B cell (primary cell): ENCODE results near the gene RXFP2. TPM values are rescaled to one million over a fixed set of nuclear protein-coding genes. Genes with fewer than 3 reads are reported as not detected.

Source experiments
- ATAC-seq: fragments of 200-7000 bp; cut with Tn5 transposase; one replicate; pipeline ENCODE4 v1.10.0; 2021; ENCODE audit warnings: low read depth, mild to moderate bottlenecking, moderate number of reproducible peaks, moderate library complexity
- CTCF ChIA-PET: fragments of 350-600 bp; sonication (Branson Sonifier 250); formaldehyde crosslinking; loops from one replicate; lab custom pipeline; 2021; ENCODE audit warnings: antibody characterized with exemption, inconsistent platforms; lab: Charles Lee
- POLR2A ChIA-PET: fragments of 350-600 bp; sonication (Branson Sonifier 250); formaldehyde crosslinking; loops from one replicate; lab custom pipeline; 2021; ENCODE audit warnings: antibody characterized with exemption; lab: Charles Lee
- DNase-seq: peaks from one replicate; pipeline ENCODE4 v3.0.0; 2013
- H2AFZ ChIP-seq: 2 replicates; pipeline ENCODE4 v1.6.1; 2012; ENCODE audit warnings: mild to moderate bottlenecking, low read depth, low read length; ENCODE audit not compliant: insufficient read depth, poor library complexity, severe bottlenecking
- H3K27ac ChIP-seq, 2 donors: 1 replicate in 1 of 2; 2 replicates in 1 of 2; pipeline ENCODE4 v1.5.1; 2012 to 2013; ENCODE audit warnings: low read length in 2 of 2, mild to moderate bottlenecking in 2 of 2, moderate library complexity in 1 of 2
- H3K27me3 ChIP-seq, 4 experiments: fragments of 200-600 bp in 1 of 4; sonication (generic) in 1 of 4; replicated peaks in 1 of 4; 1 replicate in 2 of 4; 2 replicates in 2 of 4; pipeline versions ENCODE4 v1.6.1 to v1.7.0; 2013 to 2016; ENCODE audit warnings: low read length in 3 of 4, mild to moderate bottlenecking in 2 of 4, mixed read lengths in 1 of 4, moderate library complexity in 1 of 4; ENCODE audit not compliant: insufficient read depth in 4 of 4, control insufficient read depth in 3 of 4; ENCODE audit errors: control extremely low read depth in 1 of 4
- H3K36me3 ChIP-seq, 2 experiments: replicated peaks in 1 of 2; 1 replicate in 1 of 2; 2 replicates in 1 of 2; pipeline versions ENCODE4 v1.6.1 to v1.7.1; 2013; ENCODE audit warnings: low read length in 1 of 2; ENCODE audit not compliant: insufficient read depth in 2 of 2, control insufficient read depth in 1 of 2; ENCODE audit errors: control extremely low read depth in 1 of 2, extremely low read depth in 1 of 2
- H3K4me1 ChIP-seq, 2 donors: fragments of 200-600 bp in 1 of 2; sonication (generic) in 1 of 2; 1 replicate in 1 of 2; 2 replicates in 1 of 2; pipeline versions ENCODE4 v1.5.1 to v1.6.1; 2013 to 2017; ENCODE audit warnings: low read length in 2 of 2; ENCODE audit not compliant: control insufficient read depth in 2 of 2, insufficient read depth in 2 of 2
- H3K4me2 ChIP-seq: replicated peaks from 2 replicates; pipeline ENCODE3; 2012; ENCODE audit warnings: mild to moderate bottlenecking, low read depth, low read length; ENCODE audit not compliant: poor library complexity, severe bottlenecking
- H3K4me3 ChIP-seq, 5 experiments: fragments of 200-600 bp in 1 of 5; sonication (generic) in 1 of 5; 1 replicate in 3 of 5; 2 replicates in 2 of 5; pipeline versions ENCODE4 v1.5.1 to v1.7.0; 2011 to 2016; ENCODE audit warnings: low read length in 4 of 5, mild to moderate bottlenecking in 4 of 5, low read depth in 2 of 5, control low read depth in 1 of 5, moderate library complexity in 1 of 5; ENCODE audit not compliant: insufficient read depth in 1 of 5; ENCODE audit errors: control extremely low read depth in 1 of 5, extremely low read depth in 1 of 5
- H3K79me2 ChIP-seq: fragments of 200-600 bp; sonication (generic); one replicate; pipeline ENCODE4 v1.6.0; 2016; ENCODE audit warnings: low read length; ENCODE audit not compliant: control insufficient read depth, insufficient read depth
- H3K9ac ChIP-seq: fragments of 200-600 bp; sonication (generic); 2 replicates; pipeline ENCODE4 v1.6.1; 2017; ENCODE audit warnings: mild to moderate bottlenecking, low read length, moderate library complexity
- H3K9me3 ChIP-seq, 3 donors: one replicate each; pipeline versions ENCODE4 v1.6.1 to v1.7.1; 2013; ENCODE audit warnings: low read length in 2 of 3; ENCODE audit not compliant: control insufficient read depth in 2 of 3, insufficient read depth in 1 of 3; ENCODE audit errors: control extremely low read depth in 1 of 3
- H4K20me1 ChIP-seq: 2 replicates; pipeline ENCODE4 v1.6.0; 2012; ENCODE audit warnings: mild to moderate bottlenecking, low read length; ENCODE audit not compliant: insufficient read depth, control insufficient read depth, poor library complexity, severe bottlenecking
- H3K27ac Mint-ChIP-seq: one replicate; pipeline ENCODE4 v1.8.0; 2021; ENCODE audit warnings: mixed read lengths
- H3K27me3 Mint-ChIP-seq: one replicate; pipeline ENCODE4 v1.8.0; 2021; ENCODE audit warnings: mixed read lengths
- H3K4me1 Mint-ChIP-seq: one replicate; pipeline ENCODE4 v1.8.0; 2021; ENCODE audit warnings: mixed read lengths
- H3K4me3 Mint-ChIP-seq: one replicate; pipeline ENCODE4 v1.8.0; 2021; ENCODE audit warnings: mixed read lengths
- H3K9me3 Mint-ChIP-seq: one replicate; pipeline ENCODE4 v1.8.0; 2022; ENCODE audit warnings: mixed read lengths; ENCODE audit not compliant: insufficient read depth
- CTCF ChIP-seq: fragments of 200-600 bp; IDR thresholded peaks from one replicate; pipeline ENCODE4 v1.8.0; 2022; ENCODE audit warnings: antibody characterized with exemption, mild to moderate bottlenecking
- EZH2 ChIP-seq: IDR thresholded peaks from 2 replicates; pipeline ENCODE4 v1.6.1; 2012; ENCODE audit warnings: borderline replicate concordance, low read depth, mild to moderate bottlenecking, moderate library complexity, low read length; ENCODE audit not compliant: insufficient read depth, poor library complexity, severe bottlenecking
- WGBS: methylation state at CpG from one replicate; pipeline ENCODE4 v1.1.5; 2013; ENCODE audit warnings: missing lambda C conversion rate; ENCODE audit not compliant: insufficient coverage; 5-methylcytosine and 5-hydroxymethylcytosine counted together
- intact Hi-C: fragments of 100-400 bp; cut with micrococcal nuclease; formaldehyde crosslinking; loops from one replicate; pipeline ENCODE4 v1.10.0; 2022
- polyA plus RNA-seq: library from polyadenylated mRNA; depleted of rRNA; stranded (reverse); fragments of >200 nt; gene quantifications from 2 replicates; pipeline ENCODE4 v1.2.3, GENCODE V29; 2012
- total RNA-seq, 2 donors: library from RNA; stranded (reverse); fragments of 120-200 nt in 1 of 2; gene quantifications; 1 replicate in 1 of 2; 2 replicates in 1 of 2; pipeline versions ENCODE4 v1.2.3 to v1.2.4, GENCODE V29; 2013 to 2022

Gene RXFP2
- total and polyA plus RNA-seq, 2 donors (not counting 1 experiment from before 2014, with no cell fraction given), result not detected

DNA sequence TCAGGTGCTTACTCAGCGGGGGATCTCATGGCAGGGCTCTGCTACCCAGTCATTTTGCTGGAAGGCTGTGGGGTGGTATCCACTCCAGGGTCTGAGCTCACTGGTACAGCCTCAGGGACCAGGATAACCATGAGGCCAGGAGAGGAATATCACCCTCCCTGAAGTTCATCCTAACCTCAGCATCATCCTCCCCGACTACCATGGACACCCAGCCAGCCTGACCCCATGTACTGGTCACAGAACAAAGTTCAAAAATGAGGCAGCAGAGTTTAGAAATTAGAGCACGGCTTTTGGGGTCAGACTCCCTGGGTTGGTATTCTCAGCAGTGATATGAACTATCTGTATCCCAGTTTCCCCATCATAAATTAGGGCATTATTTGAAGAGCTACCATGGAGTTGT is 35.5 kb upstream of the RXFP2 start:
- H3K27ac Mint-ChIP-seq, result no peak overlapping the region
- no peak overlapping the region for H3K27ac ChIP-seq
- no peaks in the 10 kb centered on the region for H4K20me1 ChIP-seq
- H3K27me3 ChIP-seq, result no peaks in the 10 kb centered on the region
- no peak for DNase-seq
- H3K36me3 ChIP-seq, result no peaks in the 10 kb centered on the region
- no peaks in the 10 kb centered on the region for H3K79me2 ChIP-seq
- H3K9me3 Mint-ChIP-seq, result no peaks in the 10 kb centered on the region
- no peak overlapping the region for H3K4me2 ChIP-seq
- peaks cover 0 to 3% (median 0%) of the 10 kb centered on the region in 3 donors for H3K9me3 ChIP-seq
- H3K4me3 ChIP-seq, result no peak overlapping the region
- CTCF ChIA-PET, result no interaction called here
- H3K4me3 Mint-ChIP-seq, result no peak overlapping the region
- no peak for TF ChIP-seq EZH2
- TF ChIP-seq CTCF, result no peak
- no peaks in the 10 kb centered on the region for H3K4me1 Mint-ChIP-seq
- no peak overlapping the region for H3K9ac ChIP-seq
- H3K4me1 ChIP-seq, result no peaks in the 10 kb centered on the region
- POLR2A ChIA-PET, result no interaction called here
- WGBS, result 100% methylated on average over 2 of the region's 3 CpGs
- intact Hi-C loops, result no loop called here
- no peak overlapping the region for H2AFZ ChIP-seq
- no peak for ATAC-seq
- H3K27me3 Mint-ChIP-seq, result peaks cover 14% of the 10 kb centered on the region

- CTCF ChIA-PET, result no interaction called here
- H3K27ac ChIP-seq, result no peak overlapping the region
- Mint-ChIP-seq H3K27ac (no peak overlapping the region), H3K4me1 (no peaks in the 10 kb centered on the region), H3K27me3 (peaks cover 14% of the 10 kb centered on the region), H3K4me3 (no peak overlapping the region), H3K9me3 (no peaks in the 10 kb centered on the region)
- H4K20me1 ChIP-seq, result no peaks in the 10 kb centered on the region
- DNase-seq, result no peak
- peaks cover 0 to 3% (median 0%) of the 10 kb centered on the region in 3 donors for H3K9me3 ChIP-seq
- no CpG with 5 or more reads among the region's 1 CpG for WGBS
- no peak for TF ChIP-seq EZH2
- no peak for TF ChIP-seq CTCF
- H2AFZ ChIP-seq, result no peak overlapping the region
- POLR2A ChIA-PET, result no interaction called here
- no peak overlapping the region for H3K4me2 ChIP-seq
- no peaks in the 10 kb centered on the region for H3K36me3 ChIP-seq
- H3K79me2 ChIP-seq, result no peaks in the 10 kb centered on the region
- H3K27me3 ChIP-seq, result no peaks in the 10 kb centered on the region
- H3K4me1 ChIP-seq, result no peaks in the 10 kb centered on the region
- no peak overlapping the region for H3K9ac ChIP-seq
- intact Hi-C loops, result no loop called here
- H3K4me3 ChIP-seq, result no peak overlapping the region
- ATAC-seq, result no peak
Measured at GRCh38 chr13:31706105-31706504, 33.2 kb upstream of the RXFP2 start.
